GM04503 (cell line): Measurements from ENCODE around the gene RPL28.

Experiments used
- DNase-seq: peaks from one replicate; pipeline ENCODE4 v3.0.0-alpha.2; 2012; ENCODE audit warnings: low read depth

RPL28 gene

DNA sequence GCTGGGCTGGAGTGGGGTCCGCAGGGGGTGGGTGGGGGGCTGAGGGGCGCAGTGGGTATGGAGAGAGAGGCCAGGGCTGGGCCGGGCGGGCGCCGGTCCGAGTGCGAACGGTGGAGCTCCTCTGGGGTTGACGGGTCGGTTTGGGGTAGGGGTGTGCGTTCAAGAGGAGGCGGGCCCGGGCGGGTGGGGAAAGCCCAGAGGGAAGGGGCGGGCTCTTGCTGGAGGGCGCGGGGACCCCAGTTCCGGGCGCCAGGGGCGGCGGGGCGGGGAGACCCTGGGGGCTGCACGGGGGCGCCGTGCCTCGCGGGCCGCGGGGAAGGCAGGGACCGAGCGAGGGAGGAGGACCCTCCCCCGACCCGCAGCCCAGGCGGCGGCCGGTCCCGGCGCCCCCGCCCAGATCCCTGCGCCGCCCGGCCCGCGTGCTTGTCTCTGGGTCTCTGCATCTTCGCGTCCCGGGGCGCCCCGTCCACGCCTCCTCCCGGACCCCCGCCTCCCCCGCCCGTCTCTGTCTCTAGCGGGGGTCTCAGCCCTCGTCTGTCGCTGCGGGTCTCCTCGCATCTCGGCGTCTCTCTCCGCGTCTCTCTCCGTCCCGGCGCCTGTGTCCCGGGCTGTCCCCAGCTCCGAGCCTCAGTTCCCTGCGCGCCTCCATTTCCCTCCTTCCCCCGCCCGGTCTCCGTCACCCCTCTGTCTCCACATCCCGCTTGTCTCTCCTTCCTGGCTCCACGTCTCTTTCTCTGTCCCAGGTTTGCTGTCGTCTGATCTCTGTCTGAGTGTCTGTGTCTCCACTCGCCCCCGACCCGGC, 65.6 kb downstream of the RPL28 start:
- DNase-seq = no peak

DNA sequence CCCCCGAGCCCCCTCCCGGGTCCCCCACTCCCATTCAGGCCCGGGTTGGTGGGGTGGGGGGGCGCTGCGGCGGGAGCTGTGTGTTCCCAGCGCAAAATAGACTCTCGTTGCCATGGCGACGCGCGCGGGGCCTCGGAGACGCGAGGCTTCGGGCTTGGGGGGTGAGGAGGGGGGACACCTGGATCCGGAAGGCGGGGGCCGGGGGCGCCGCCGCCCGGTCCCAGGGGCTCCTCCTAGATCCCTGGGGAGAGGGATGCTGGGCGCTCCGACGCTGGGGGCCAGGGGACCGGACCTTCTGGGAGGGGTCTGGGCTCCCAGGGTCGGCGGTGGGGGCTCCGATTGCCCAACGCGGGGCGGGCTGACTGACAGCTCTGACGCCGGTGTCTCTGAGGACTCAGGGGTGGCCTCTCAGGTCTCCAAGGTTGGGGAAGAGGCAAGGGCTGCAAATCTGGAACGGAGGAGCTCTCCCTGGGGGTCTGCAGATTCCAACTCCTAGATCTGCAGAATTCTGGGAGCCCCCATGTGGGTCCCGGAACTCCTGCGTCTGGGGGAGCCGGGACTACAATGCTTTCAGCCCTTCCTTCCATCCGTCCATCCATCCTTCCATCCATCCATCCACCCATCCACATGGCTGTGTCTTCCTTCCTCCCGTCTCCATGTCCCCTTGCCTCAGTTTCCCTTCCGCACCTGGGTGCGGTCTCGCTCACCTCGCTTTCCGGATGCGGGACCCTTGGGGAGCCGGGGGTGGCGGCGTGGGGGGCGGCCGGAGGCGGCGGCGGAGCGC, 66.4 kb downstream of the RPL28 start:
- DNase-seq = no peak
